LHCN-M2 (cell line): ENCODE results near the gene PLVAP. TPM values are rescaled to one million over a fixed set of nuclear protein-coding genes. Genes with fewer than 3 reads are reported as not detected.
"Not testable (repeated sequence)": the region's sequence is repeated elsewhere in the genome, so short reads cannot be mapped to it uniquely, and the experiment has no call there.

ENCODE experiments used
- DNase-seq: peaks from one replicate; pipeline ENCODE4 v3.0.0-alpha.2; 2012; ENCODE audit warnings: low read depth
- total RNA-seq: library from RNA; depleted of rRNA; stranded (reverse); fragments of >200 nt; gene quantifications from 2 replicates; pipeline ENCODE4 v1.2.3, GENCODE V29; 2014

The PLVAP gene
- total RNA-seq, 1 experiment from 2014 or later: not detected

DNA sequence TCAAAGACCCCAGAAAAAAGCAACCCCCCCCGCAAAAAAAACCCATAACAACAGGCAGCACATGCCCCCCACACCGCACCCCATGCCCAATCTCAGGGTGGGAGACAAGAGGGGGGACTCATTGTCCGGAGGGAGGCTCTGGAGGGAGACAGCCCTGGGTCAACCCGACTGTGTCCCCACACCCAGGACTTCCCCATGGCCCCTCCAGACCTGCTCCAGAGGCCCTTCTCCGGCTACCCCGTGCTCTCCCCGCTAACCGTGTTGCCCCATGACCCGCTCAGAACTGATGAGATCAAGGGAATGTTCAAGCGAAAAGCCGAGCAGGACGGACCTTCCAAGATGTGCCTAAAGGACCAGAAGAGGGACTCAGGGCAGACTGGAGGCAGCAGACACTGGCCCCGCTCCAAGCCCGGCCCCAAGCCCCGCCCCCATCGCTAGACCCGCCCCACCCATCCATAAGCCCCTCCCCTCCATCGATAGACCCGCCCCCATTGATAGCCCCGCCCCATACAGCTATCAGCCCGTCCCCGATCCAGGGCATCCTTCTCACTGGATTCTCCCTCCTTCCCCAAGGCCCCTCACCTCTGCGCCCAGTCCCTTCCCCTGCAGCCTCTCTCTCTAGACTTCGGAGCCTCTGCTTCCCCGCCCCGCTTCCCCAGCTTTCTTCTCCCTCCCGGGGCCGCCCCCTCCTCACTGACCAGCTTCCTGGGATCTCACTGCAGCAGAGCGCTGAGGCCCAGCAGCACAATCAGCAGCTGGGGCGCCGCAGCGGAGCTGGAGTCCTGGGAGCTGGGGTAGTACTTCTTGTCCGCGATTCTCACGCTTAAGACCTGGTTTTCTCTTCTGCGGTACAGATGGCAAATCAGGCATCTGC lies 26.1 kb upstream of the PLVAP start:
- no peak for DNase-seq

DNA sequence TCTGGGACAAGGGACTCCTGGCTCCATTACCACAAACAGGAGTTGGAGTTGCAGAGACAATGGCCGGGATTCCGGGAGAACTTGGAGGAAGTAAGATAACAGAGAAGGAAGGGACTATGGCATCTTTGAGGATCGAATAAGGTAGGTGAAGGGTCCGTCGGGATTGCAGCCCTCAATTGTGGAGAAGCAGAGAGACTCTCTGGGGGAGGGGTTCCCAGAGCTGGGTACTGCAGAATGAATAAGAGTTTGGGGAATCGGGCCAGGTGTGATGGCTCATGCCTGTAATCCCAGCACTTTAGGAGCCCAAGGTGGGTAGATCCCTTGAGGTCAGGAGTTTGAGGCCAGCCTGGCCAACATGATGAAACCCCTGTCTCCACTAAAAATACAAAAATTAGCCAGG lies 24.5 kb upstream of the PLVAP start:
- no peak for DNase-seq

DNA sequence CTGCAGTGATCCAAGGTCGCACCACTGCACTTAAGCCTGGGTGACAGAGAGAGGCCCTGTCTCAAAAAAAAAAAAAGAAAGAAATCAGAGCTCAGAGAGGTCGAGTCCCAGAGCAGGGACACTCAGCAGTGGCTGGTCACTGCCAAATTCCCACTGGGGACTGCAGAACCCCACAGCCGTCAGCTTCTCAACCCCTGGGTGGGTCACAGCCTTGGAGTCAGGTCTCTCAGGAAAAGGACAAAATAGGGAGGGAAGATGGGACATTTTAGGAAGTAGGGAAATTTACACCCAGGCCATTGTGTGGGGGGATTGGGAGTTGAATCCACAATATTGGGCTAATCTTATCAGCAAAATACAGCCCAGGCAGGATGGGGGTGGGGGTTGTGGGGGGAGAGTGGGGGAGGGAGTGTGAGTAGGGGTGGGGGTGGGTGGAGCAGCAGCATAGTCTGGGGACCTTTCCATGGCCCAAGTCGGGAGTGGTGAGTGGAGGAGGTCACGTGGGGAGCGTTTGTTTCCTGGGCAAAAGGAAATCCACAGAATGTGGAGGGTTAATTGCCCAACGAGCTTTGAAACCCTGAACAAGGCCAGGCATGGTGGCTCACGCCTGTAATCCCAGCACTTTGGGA lies 21.9 kb upstream of the PLVAP start:
- DNase-seq: no peak

DNA sequence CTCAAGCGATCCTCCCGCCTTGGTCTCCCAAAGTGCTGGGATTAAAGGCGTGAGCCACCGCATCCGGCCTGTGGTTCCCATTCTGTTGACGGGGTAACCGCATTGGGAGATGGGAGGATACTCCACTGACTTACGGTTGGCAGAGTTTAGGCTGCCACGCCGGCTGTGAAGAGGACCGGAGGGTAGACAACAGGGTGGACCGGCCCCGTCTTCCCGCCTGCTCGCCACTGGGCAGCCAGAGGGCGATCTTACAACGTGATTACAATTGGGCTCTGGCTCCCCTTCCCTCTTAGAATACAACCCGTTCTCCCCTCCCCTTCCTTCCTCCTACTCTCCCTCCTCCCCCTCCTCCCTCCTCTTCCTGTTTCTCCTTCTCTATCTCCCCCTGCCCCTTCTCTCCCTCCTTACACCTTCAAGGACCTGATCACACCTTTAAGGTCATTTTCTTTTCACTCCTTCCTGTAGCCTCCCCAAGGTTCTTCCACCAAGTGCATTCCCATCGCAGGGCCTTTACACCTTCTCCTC lies 17.8 kb upstream of the PLVAP start:
- DNase-seq: no peak

DNA sequence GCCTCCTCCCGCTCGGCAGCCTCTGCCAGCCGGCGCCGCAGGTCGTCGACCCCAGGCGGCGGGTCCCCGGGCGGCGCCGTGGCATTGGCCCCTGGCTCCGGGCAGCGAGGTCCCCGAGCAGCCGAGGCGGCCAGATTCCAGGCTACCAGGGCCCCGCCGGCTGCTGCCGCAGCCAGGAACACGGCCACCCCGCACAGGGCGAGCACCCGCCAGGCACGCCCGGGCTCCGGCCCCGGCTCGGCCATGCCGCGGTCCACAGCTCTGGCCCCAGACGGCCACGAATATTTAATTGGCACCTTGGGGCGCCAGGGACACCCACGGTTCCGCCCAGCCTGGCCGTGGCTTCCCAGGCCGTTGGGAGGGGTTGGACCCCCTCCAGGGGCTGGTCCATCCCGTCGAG lies 16.8 kb upstream of the PLVAP start, which contains the start of gene CCDC194:
Gene CCDC194, minus strand, starts transcription at position 283 of the 400 bp plus-strand sequence. Its CDS starts 38 bp downstream, at position 245.
- no peak for DNase-seq

DNA sequence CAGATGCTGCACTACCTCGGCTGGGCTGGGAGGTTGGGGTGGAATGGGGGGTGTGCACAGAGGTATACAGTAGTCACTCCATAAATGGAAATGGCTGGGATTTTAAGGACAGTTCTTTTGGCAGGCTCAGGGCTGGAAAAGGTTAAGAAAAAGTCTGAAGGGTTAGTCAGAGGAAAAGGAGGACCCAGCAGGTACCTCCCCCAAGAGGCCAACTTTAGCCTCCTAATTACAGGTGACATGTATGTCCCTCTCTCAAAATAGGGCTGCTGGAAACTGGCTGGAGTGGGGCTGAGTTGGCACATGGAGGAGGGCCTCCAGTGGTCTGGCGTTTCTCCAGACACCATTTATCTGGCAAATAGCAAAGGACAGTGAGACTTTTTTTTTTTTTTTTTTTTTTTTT lies 15.9 kb upstream of the PLVAP start:
- DNase-seq: no peak

DNA sequence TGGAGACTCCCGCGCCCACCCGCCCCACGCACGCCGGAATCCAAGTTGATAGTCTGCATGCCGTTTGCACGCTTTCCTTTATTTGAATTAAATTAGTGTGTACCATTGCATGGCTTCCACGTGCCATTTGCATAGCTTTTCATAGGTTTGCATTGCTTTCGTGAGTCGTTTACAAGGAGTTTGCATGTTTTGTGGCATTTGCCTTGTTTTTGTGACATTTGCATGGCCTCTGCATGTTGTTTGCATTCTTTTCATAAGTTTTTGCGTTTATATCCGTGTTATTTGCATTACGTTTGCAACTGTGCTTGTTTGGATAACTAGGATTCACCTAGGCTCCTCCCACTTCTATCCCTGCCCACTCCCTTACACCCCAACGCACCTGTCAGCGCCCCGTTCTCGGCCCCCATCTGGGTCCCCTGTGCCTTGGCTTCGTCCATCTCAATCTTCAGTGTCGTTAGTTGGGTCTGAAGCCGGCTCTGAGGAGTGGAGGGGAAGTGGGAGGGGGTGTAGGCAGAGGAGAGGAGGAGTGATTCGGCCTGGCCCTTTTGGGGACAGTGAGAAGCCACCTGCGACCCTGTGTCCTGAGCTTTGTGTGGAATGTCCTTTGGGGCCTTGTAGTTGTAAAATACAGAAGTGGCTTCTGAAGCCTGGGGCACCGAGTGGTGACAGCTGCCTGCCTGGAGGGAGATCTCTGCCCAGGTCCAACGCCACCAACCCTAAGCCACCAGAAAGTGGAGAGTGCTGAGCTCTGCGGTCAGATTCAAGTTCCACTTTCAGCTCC lies 14.4 kb upstream of the PLVAP start:
- no peak for DNase-seq

DNA sequence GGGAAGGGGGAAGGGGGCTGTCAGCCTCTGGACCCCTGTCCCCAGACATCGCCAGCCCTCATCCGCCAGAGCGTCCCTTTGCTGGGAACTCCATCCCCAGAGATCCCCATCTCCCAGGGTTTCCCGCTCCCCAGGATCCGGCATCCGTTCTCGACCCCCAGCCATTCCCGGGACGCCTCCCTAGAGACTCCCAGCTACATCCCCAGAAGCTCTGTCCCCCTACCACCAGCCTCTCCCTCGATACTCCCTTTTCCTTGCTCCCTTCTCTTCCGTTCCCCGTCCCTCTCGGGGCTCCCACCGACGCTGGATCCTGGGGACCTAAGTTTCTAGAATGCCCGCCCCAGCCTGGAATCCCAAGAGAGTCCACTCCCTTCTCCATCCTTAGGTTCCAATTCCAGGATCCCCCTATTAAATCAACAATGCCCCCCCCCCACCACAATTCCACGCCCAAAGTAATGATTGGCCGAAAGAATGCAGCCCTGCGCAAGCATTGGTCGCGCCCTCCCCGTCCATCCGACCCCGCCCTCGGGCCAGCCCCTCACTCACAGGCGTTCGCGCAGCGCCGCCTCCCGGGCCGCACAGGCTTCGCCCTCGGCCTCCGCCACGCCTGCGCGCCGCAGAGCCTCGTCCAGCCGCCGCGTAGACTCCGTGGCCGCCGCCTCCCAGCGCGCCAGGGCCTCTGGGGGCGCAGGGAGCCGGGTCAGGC lies 13.7 kb upstream of the PLVAP start:
- DNase-seq: peak; percentile 81

DNA sequence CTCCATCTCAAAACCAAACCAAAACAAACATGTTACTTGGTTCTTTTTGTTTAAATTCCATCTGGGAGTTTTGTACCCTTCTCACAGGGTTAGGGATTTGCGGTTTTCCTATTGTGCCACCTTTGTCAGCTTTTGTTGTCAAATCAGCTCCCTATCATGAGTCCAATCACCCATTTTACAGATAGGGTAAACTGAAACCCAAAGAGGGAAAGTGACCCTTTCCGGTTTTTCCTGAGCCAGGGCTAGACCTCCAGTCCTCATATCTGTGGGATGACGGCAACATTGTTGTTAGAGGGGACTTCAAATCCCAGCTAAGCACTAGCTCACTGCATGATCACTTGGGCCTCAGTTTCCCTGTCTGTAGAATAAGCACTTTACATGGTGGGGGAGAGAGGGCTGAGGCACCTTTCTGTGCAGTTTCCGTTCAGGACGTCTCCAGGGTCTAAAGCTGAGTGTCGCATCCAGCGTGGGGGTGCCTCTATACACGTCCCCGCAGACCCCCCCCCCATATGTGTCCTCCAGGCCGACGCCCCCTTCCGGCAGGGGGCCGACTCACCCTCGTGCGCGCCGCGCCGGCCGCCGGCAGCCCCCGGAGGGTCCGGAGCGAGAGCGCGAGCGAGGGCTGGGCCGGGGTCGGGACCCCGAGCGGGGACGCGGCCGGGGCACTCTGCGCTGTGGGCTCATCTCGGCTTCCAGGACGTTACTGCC lies 13.0 kb upstream of the PLVAP start:
- no peak for DNase-seq

DNA sequence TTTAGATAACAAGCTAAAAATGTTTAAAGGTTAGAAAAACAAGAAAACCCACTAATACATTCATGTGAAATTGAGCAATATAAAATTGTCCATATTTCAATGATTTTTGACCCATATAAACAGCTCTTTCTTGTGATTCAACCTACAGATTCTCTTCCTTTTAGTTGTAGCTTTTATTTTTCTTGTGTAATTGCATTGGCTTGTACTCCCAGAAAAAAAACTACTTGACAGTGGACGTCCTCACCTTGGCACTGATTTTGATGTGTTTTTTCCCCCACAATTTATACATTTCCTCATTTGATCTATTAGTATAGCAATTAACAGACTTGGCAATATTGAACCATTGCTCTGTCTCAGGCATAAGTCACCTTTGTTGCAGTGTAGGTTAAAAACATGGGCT lies 12.1 kb upstream of the PLVAP start:
- no peak for DNase-seq

DNA sequence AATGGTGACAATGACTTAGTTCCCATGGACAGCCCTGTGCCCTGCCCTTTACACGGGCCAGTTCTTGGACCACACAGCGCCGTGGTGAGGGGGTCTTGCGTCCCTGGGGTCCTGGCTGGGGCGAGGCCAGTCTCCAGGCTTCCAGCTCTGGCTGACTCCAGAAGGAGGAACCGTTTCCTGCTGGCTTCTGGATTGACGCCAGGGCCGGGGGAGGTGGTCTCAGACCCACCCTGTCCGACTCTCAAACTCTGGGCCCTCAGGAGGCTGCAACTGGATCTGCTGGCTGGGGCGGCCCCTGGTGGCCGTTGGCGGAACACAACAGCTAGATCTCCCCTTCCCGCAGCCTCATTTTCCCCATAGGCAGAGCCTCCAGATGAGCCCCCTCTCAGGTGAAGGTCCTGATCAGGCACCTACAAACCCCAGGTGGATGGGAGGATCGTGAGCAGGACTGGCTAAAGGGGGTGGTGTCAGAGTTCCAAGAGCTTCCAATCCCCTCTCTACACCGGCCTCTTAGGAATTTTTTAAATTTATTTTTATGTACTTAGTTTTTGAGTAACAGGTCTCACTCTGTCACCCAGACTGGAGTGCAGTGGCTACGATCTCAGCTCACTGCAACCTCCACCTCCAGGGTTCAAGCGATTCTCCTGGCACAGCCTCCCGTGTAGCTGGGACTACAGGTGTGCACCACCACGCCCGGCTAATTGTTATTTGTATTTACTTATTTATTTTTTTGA lies 8.9 kb upstream of the PLVAP start:
- DNase-seq: peak; percentile 24

DNA sequence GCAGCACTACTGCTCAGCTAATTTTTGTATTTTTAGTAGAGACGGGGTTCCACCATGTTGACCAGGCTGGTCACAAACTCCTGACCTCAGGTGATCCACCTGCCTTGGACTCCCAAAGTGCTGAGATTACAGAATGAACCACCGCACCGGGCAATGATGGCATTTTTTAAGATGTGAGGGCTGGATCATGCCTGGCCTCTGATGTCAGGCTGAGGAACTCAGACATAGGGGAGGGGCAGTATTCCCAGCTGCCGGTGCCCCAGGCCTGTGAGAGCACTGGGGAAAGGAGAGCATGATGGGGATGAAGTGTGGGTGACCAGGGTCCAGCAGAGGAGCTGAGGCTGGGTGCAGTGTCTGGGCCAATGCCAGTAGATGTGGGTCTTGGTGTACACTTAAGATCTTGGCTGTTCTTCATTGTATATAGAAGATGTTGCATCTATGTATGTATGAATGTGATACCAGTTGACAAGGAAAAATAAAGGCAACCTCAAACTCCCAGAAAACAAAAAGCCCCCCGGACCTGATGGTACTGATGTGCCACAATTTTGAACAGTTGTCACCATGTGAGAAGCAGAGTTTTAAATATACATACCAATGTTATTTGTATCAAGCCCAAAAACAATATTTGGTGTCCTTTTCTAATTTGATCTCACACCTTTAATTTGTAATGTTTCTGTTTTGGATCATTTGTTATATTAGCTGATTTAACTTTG lies 3.4 kb upstream of the PLVAP start:
- no peak for DNase-seq

DNA sequence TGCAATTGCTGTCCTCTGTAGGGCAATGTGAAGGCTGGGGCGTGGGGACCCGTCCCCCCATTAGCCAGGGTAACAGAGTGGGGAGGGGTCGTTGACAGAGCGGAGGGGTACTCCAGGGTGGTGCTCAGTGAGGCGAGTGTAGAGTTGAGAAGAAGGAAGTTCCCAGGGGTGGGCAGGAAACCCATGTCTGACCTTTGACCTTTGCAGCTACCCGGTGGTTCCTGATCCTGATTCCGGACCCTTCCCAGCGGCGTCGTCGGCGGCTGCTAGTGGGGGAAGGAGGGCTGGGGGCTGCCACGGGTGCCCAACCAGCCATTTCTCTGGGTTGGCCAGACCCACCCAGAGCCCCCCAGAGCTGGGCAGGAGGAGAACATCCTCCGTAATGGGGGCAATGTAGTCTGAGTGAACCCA lies 2.1 kb upstream of the PLVAP start:
- no peak for DNase-seq

DNA sequence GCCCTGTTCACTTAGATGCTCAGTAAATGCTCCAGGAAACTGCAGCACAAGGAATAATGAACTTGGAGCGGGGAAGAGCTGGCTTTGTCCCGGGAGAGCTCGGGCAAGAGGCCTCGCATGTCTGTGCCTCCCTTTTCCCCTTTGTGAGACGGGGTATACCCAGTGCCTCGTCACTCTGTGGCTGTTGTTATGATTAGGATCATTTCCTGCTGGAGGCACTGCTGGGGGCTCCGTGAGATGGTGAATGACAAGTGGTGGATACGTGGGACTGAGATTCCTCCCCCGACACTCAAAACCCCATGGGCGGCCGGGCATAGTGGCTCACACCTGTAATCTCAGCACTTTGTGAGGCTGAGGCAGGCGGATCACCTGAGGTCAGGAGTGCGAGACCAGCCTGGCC lies 1.1 kb upstream of the PLVAP start:
- DNase-seq: no peak

DNA sequence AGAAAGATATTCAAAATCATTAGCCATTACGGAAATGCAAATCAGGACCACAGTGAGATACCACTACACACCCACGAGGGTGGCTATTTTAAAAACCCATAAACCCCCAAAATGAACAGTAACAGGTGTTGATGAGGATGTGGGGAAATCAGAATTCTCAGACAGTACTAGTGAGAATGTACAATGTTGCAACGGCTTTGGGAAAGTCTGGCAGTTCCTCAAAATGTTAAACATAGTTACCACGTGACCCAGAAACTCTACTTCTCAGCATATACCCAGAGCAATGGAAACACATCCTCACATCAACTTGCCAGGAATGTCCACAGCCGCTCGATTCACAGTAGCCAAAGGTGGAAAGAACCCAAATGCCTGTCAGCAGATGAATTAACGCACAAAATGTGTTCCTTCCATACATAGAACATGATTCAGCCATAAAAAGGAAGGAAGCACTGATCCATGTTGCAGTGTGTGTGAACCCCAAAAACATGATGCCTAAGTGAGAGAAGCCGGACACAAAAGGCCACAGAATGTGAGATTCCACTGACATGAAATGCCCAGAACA lies 7.0 kb downstream of the PLVAP start:
- DNase-seq: peak; percentile 80

DNA sequence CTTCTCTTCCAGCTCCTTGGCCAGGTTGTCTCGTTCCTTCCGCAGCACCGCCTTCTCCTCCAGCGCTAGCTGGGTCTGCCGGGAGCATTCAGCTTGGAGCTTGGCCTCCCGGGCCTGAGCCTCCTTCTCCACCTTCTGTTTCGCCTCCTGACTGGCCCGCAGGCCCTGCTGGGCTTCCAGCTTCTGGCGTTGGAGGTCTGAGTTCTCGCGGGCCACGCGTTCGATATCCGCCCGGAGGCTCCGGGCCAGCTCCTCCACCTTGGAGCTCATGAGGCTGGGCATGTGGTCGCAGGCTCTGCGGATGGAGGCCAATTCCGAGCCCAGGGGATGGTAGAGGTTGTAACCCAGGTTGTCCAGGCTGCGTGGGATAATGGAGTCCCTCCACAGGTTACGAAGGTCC lies 11.8 kb downstream of the PLVAP start:
- no peak for DNase-seq

DNA sequence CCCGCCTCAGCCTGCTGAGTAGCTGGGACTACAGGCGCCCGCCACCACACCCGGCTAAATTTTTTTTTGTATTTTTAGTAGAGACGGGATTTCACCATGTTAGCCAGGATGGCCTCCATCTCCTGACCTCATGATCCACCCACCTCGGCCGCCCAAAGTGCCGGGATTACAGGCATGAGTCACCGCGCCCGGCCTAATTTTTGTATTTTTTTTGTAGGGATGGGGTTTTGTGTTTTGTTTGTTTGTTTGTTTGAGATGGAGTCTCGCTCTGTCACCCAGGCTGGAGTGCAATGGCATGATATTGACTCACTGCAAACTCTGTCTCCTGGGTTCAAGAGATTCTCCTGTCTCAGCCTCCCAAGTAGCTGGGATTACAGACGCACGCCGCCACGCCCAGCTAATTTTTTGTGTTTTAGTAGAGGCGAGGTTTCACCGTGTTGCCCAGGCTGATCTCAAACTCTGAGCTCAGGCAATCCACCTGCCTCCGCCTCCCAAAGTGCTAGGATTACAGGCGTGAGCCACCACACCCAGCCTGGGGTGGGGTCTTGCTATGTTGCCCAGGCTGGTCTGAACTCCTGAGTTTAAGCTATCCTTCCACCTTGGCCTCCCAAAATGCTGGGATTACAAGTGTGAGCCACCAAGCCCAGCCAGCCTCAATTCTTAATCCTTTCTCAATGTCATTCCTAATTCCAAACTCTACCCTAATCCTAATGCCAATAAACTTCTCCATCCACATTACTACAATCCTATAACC lies 13.1 kb downstream of the PLVAP start:
- not testable (repeated sequence) for DNase-seq
